HS-27A (cell line): ENCODE results near the gene POU3F2.

ENCODE experiments used
- DNase-seq: peaks from one replicate; pipeline ENCODE4 v3.0.0-alpha.2; 2012; ENCODE audit warnings: low read depth, missing footprints

POU3F2 gene

GRCh38 chr6:98844244-98845210 lies 10.2 kb downstream of the POU3F2 start:
- no peak for DNase-seq

- no peak for DNase-seq
Observed at GRCh38 chr6:98845211-98846020, 11.0 kb downstream of the POU3F2 start.

- no peak for DNase-seq
Observed at GRCh38 chr6:98846021-98846380, 11.6 kb downstream of the POU3F2 start.

GRCh38 chr6:98847416-98847778 lies 13.0 kb downstream of the POU3F2 start:
- DNase-seq = no peak

GRCh38 chr6:98847779-98848538 lies 13.6 kb downstream of the POU3F2 start:
- DNase-seq = no peak

GRCh38 chr6:98848539-98849242 lies 14.3 kb downstream of the POU3F2 start:
- DNase-seq = no peak

GRCh38 chr6:98864497-98864896 lies 30.1 kb downstream of the POU3F2 start:
- no peak for DNase-seq

- no peak for DNase-seq
Observed at GRCh38 chr6:98871057-98871456, 36.7 kb downstream of the POU3F2 start.

- no peak for DNase-seq
Observed at GRCh38 chr6:98871821-98872220, 37.4 kb downstream of the POU3F2 start.

- DNase-seq = no peak
Observed at GRCh38 chr6:98875375-98875774, 41.0 kb downstream of the POU3F2 start.

GRCh38 chr6:98877250-98877649 lies 42.9 kb downstream of the POU3F2 start:
- DNase-seq = no peak

- no peak for DNase-seq
Observed at GRCh38 chr6:98880486-98880885, 46.1 kb downstream of the POU3F2 start.

- no peak for DNase-seq
Observed at GRCh38 chr6:98885330-98885729, 51.0 kb downstream of the POU3F2 start.

- no peak for DNase-seq
Observed at GRCh38 chr6:98887650-98888049, 53.3 kb downstream of the POU3F2 start.
